GM19328 (cell line): ENCODE results near the gene E2F8.

ENCODE experiments used
- ATAC-seq: cut with Tn5 transposase; IDR thresholded peaks from one replicate; pipeline ENCODE4 v1.9.1; 2021; ENCODE audit warnings: mild to moderate bottlenecking, moderate library complexity; ENCODE audit not compliant: unreplicated experiment

The E2F8 gene

DNA sequence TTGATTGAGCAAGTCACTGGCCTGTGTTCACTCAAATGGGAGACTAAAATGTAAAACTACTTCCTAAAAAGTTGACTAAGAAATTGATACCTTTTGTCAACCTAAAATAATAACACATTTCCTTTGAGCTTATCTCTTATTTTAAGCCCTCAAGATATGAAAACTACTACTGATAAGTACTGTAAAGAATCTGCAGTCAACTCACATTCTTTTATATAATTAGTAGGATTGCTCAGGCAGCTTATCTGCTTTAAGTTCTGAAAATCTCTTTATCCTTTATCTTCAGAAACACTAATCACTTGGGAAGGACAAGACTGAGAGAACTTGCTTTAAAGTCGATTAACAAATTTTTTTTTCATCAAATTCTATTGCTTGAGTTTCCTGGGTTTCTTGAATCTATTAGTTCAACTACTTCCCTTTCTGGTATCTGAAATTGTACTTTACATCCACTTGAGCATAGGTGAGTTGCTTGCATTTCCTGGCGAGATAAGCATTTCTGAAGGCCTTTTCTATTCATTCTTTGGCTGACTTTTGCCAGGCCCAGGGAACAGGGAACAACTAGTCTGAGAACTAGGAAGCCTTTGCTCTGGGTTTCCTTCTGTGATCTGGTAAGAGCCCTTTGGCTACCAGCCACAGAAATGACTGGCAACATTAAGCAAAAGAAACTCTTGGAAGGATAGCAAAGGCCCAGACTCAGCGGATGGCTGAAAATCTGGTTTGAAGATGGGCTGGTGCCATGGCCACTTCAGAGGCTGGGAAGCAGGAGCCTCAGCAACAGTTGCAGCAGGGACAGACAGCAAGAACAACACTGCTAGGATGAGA, 19.6 kb downstream of the E2F8 start:
- ATAC-seq, result no peak

DNA sequence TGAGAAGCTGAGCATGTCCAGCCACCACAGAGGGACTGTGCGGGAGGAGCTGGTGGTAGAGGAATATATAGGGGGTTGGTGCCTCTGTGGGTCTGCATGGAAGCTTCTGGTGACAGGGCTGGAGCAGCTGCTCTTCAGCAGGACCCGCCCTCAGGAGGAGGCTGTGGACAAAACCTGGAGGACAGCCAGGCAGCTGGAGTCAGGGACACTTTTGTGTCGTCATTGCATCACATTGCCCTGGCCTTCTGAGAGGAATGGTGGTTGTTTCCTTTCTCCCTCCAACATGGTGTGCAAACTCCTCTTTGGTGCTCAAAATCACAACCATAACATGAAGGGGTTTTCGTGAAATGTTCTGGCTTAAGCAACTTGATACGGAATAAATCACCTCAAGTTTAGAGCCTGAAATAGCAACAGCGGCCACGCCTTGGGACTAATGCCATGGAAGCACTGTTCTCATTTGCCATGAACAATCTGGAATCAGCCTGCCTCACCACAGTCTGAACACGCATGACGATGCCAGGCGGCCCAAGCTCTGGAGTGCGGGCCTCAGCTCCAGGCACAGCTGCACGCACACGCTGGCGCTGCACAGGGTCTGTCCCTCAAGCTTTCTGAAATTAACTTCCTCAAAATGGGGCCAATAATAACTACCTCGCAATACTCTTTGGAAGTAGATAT, 21.8 kb downstream of the E2F8 start:
- ATAC-seq, result no peak

DNA sequence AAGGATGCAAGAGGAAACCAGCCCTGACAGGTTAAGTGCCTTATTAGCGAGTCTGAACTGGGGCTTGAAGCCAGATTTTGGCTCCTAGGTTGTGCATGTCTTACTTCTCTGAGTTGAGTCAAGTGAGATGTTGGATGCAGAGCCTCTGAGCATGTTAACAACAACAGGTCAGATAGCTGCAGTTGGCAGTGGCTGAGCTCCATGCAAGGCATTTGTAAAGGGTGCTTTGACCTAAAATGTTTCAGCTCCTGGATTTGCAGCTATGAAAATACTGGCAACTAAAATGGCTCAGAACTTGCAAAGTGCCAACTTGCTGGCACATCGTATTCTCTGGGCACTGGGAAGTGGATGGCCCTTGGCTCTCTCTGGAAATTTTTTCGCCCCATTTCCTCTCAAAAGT, 22.5 kb downstream of the E2F8 start:
- ATAC-seq, result no peak

DNA sequence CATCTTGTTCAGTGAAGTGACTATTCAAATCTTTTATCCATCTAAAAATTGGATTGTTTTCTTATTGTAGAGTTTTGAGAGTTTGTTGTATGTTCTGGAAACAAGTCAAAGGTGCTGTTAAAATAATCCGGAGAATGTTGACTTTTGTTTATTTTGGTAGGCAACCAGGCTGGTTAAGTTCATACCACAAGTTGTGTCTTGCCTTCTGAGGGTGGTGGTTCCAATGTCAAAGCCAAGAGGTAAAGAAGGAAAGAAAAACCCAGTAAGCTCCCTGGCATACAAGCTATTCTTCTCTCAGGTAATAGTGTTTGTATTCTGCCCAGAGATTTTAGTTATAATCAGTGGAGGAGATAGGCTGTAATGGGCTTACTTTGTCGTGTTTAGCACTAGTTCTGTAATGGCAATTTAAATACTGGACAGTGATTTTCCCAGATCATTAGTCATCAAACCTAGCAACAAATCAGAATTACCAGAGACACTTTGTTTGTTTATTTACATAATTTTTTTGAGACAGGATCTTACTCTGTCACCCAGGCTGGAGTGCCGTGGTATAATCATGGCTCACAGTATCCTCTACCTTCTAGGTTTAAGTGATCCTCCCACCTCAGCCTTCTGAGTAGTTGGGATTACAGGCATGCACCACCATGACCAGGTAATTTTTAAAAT, 23.9 kb downstream of the E2F8 start:
- ATAC-seq, result no peak

DNA sequence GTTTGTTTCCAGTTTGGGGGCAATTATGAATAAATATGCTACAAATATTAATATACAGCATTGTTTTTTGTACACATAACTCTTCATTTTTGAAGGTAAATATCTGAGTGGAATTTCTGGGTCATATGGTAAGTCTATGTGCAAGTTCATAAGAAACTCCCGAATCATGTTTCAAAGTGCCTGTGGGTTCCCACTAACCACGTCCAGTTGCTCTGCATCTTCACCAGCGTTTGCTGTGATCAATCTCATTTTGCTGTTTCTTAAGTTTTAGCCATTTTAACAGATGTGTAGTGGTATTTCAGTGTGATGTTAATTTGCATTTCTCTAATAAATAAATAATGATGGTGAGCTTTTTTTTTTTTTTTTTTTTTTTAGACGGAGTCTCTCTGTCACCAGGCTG, 24.7 kb downstream of the E2F8 start:
- ATAC-seq, result no peak

- no peak for ATAC-seq
Observed at GRCh38 chr11:19209617-19210370, 31.0 kb downstream of the E2F8 start.

DNA sequence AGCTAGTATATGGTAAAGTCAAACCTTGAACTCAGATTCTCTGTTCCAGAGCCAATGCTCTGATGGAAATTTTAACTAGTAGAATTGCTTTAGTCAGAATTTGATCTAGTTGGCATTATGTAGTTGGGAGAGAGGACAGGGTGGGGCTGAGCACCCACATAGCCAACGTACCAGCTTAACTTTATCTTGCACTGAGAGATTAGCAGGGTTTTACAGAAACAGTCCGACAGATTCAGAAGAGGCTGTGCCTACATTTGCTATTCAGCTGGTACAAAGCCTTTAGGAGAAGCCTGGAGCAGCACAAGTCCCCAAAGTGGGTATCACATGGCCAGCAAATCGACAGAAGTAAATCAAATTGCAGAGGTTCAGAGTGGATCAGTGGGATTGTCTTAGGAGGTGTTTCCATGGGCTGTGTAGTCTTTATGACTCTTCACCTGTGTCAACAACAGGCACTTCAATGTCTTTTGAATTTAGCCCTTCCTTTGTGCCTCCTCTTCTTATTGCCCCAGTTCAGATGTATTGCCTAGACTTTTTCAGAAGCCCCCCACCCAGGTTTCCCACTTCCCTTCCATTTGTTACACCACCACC, 31.7 kb downstream of the E2F8 start:
- no peak for ATAC-seq

GRCh38 chr11:19208181-19208580, 32.6 kb downstream of the E2F8 start:
- no peak for ATAC-seq

GRCh38 chr11:19204836-19205235, 35.9 kb downstream of the E2F8 start:
- no peak for ATAC-seq

DNA sequence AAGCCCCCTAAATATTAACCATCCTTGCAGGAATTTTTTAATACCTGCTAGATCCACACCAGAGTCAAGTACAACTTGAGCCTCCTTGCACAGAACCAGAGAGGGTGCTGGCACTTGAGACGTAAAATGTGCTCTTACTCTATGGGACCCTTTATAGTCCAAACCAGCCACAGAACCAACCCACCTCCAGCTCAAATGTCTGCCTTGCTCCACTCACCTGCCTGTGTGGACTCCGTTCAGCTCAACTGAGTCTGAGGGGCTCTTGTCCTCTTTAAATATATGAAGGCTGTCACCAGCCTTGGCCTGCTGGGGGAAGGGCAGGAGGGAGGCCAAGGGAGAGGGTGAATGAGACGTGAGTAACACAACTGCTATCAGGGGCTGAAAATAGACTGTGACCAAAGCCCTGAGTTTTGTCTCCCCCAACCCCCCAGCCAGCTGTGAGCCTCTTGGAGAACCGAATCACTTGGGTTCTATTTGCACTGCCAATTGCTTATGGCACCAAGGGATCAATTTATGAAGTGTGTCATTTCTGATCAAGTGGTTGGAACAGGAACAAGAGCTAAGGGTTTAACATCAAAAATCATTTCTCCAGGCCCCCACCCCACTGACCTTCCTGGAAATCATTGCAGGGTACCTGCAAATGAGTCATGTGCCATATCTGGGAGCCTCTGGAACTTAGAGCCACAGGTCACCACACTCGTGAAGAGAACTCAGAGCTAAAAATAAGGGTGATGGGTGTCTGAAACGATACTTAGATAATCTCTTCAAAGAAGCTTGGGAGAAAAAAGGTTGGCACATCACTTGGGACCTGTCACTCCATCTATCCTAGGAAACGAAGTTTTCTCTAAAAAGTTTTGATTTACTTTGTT, 38.8 kb downstream of the E2F8 start, which contains the start of gene CSRP3:
Gene CSRP3 (minus strand): TSS at position 247 of the 869 bp plus-strand sequence. CDS start 9,535 bp downstream, outside the sequence.
- ATAC-seq, result no peak

- ATAC-seq, result no peak
Observed at GRCh38 chr11:19200410-19201201, 40.1 kb downstream of the E2F8 start.

DNA sequence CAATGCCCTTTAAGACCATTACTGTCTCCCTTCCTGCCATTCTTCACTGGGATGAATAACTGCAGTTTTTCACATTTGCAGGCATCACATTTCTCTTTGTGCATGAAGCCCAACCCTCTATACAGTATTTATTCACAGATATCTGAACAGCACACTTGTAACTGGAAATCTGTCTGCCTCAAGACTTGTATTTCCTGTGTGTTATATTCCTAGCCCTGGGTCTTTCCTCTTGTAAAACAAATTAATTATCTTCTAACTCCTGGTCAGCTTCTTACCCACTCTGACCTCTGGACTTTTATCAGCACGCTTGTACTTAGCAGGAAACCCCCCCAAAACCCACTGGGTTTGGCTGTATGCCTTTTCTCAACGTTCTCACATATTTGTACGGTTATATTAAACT, 41.0 kb downstream of the E2F8 start:
- no peak for ATAC-seq

DNA sequence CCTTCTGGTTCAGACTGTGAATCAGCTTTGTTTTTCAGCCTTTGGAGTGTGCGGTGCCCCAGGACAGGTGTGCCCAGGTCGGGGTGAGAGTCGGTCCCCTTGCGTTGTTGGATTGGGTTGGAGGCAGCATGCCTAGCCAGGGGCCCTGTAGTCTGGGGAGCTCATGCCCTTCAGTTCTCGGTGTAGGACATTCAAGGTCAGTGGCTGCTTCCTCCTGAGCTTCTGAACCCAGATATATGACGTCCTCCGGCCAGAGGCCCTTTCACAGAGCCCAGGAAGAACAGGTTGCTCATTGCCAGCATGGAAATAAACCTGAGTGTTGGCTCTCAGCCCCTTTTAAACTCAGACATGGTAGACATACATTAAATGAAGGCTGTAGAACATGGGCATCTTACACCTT, 41.7 kb downstream of the E2F8 start:
- ATAC-seq, result no peak

DNA sequence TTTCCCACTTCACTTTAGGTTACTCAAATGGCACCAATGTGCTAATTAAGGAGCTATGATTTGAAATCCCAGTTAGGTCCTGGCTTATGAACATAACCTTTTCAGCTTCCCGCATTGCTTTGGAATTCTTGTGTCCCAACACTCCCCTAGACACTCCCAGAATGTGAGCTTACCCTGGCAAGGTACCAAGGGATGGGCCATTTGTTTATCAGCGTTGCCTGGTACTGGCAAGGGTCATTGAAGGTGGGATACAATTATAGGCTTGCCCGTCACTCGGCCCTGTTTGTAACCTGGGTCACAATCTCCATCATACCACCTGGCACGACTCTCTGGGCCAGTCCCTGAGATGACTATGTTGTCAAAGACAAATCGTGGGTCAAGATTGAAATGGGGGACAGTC, 44.3 kb downstream of the E2F8 start:
- no peak for ATAC-seq

GRCh38 chr11:19194620-19195308, 46.0 kb downstream of the E2F8 start:
- ATAC-seq, result no peak

GRCh38 chr11:19193916-19194315, 46.8 kb downstream of the E2F8 start:
- ATAC-seq, result no peak

DNA sequence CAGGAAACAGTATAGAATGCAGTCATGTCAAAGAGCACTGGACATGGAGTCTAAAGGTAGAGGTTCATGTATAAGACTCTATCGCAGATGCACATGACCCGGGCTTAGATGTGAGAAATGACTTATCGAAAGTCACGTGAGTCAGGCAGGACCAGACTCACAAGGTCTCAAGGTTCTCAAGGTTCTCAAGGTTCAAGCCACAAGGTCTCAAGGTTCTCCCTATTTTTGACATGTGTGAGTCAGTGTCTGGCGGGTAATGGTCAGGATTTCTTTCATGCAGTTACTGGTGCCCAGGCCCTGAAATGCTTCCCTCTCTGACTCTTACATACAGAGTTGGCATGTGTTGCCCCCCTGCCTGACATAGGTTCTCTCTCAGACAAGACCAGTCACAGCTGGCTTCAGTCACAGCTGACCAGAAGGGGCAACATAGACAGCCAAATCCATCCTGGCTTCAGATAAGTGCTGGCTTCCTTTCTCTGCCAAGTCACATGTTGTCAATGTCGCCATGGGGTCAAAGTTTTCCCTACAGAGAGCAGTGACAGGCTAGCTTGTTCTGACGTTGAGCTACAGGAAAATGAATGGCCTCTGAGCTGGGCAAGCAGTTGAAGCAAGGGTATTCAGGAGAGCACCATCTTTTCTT, 49.1 kb downstream of the E2F8 start:
- ATAC-seq, result no peak

DNA sequence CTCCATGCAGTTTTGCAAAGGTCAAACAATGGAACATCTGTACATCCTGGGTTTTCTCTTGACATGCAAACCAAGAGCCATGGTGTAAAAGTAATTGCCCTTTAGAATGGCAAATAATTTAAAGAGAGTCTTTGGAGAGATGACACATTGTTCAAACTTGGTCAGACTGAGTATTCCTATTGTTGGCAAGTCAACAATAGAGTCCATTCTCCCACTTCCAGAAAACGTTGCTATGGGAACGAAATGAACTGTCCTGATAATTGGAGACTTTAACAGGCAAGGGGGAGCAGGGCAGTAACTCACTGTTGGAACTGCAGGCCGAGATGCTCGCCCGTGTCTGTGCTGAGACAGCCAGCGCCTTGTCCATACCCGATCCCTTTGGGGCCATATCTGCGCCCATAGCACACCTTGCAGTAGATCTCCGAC, 52.9 kb downstream of the E2F8 start:
- no peak for ATAC-seq
